CD4-positive, alpha-beta T cell treated with Interleukin-15 for 4 hours (primary cell): ENCODE measurements around the gene CSGALNACT2.

ENCODE experiments used
- DNase-seq: peaks from one replicate; pipeline ENCODE4 v3.0.0-alpha.2; 2020; ENCODE audit warnings: low spot score

CSGALNACT2 gene

DNA sequence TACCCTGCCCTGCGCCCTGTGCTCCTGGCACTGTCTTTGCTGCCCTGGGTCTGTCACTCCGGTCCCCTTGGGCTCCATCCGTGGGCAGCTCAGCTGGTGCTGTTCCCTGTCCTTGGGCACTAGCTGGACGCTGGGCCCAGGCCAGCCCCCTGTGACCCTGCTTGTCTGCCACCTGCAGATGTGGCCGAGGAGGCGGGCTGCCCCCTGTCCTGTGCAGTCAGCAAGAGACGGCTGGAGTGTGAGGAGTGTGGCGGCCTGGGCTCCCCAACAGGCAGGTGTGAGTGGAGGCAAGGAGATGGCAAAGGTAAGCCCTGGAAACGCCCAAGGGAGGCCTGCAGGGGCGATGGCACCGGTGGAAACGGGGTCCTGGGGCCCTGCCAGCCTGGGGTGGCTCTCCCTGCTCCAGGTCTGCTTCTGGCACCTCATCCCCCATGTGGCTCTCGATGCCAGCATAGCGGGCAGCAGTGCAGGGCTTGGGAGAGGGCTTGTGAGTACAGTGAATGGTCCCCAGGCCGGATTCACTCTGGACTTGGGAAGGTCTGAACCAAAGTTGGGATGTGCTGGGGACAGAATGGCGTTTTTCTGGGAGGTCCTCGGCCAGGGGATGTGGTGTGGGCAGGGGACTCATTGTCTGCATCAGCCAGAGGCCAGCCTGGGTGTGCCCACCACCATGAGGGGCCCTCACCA lies 26.2 kb upstream of the CSGALNACT2 start:
- DNase-seq = no peak

DNA sequence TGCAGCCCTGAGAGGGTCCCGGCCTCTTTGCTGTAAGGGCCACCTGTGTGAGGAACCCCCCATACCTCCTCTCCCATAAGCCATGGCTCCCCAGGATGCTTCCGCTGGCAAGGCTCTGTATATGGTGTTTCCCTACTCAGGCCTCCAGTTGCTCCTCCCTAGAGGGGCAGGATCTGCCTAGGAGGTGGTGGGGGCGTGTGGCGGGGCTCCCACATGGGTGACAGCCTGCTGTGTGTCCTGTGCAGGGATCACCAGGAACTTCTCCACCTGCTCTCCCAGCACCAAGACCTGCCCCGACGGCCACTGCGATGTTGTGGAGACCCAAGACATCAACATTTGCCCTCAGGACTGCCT lies 25.7 kb upstream of the CSGALNACT2 start:
- DNase-seq = no peak

DNA sequence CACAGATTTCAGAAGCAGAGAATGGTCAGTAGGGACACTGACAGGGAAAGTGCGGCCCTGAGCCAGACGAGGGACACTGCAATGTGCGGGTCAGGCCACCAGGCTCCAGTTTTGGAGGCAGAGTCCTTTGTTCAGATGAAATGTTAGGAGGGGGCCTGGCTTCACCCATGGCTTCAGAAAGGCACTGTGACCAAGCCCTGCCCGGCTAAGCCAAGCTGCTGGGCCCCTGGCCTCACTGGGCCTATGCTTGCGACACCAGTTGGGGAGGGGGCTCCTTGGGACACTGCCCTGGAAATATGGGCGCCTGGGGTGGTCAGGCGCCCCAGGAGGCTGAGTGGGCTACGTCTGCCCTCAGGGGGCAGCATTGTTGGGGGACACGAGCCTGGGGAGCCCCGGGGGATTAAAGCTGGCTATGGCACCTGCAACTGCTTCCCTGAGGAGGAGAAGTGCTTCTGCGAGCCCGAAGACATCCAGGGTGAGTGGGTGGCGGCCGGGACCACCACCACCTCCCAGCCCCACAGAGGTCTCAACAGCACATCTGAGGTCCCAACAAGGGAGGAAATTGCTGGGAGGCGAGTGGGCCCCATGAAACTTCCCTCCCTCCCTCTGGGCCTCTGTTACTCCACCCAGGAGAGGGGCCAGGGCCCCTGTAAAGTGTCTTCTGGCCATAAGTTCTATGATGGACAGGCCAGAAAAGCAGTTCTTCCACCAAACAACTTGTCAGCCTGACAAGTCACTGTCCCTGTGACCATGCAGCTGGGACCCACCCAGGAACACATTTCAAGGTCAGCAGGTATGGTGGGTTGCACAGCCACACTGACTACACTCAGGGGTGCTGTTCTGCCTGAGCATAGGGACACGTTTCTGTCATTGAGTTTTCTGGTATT lies 24.8 kb upstream of the CSGALNACT2 start:
- no peak for DNase-seq

DNA sequence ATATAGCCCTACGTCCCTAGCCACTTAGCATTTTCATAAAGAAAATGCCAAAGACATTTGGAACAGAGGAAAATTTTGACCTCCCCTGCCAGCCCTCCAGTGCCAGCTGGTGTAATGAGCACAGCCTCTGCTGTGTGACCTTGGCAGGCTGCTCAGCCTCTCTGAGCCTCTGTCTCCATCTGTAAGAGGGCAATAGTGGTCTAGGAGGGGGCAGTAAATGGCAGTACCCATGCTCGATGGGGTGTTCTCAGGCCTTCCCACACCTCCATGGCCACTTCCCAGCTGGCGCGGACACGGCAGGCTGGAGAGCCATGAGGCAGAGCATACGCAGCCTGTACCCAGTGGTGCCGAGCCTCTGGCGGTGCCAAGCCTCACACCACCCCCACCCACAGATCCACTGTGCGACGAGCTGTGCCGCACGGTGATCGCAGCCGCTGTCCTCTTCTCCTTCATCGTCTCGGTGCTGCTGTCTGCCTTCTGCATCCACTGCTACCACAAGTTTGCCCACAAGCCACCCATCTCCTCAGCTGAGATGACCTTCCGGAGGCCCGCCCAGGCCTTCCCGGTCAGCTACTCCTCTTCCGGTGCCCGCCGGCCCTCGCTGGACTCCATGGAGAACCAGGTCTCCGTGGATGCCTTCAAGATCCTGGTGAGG lies 24.0 kb upstream of the CSGALNACT2 start:
- no peak for DNase-seq

DNA sequence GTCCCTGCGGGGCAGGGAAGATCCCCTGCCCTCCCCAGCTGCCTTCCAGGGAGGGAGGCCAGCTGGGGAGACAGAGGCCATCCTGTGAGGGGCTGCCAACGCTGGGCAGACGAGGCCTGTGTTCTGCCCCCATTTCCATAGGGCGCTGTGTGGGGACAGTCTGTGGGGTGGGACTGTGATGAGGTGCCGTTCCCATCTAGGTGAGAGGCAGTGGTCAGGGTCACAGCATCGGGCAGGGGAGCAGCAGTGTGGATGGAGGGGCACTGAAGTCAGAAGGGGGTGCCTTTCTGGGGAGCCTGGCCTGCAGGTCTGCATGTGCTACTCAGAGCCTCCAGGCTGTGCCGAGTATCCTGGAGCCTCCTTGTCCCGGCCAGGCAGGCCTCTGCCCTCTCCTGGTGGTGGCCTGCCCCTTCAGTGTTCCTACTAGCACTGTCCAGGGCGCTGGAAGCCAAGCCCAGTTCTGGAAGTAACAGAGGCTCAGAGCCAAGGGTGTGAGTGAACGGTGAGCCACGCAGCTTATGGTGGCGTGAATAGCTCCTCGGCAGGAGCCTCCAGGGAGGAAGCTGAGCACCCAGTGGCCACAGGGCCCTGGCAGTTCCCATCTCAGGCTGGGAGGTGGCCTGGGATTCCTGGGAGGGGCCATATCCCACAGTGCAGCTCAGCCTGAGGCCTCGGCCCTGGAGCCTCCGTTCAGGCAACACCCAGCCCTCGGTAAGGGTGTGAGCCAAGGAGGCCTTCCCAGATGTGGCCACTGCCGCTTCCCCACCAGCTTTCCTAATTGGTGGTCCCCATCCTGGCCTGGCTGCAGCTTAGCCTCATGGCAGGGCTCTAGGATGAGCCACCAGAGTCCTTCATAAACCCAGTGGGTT lies 23.3 kb upstream of the CSGALNACT2 start:
- no peak for DNase-seq

DNA sequence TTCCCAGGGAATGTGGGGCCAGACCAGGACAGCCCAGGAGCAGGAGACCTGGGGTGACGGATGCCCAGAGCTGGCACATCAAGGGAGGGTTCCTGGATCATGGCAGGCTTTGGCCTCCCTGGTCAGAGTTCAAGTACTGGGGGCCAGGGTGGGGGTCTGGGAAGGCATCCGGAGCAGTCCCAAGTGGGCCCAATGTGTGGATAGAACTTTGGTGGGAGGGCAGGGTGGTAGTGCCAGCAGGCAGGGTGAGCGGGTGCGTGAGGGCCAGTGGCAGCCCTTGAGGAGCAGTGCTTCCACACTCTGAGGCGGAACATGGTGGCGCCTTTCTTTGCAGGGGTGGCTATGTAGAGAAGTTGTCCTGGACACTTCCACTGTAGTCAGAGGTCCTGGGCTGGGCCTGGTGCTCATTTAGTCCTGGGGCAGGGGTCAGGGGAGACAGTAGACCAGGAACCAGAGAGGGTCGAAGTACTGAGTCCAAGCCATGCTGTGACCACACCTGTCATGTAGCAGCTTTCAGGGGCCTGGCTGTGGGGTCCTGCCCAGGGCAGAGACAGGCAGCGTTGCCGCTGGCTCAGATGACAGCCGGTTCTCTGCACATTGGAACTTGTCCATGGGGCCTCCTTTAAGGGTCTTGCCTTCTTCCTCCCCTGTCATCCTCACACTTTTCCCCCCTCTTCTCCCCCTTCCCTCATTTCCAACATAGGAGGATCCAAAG lies 22.2 kb upstream of the CSGALNACT2 start:
- no peak for DNase-seq

DNA sequence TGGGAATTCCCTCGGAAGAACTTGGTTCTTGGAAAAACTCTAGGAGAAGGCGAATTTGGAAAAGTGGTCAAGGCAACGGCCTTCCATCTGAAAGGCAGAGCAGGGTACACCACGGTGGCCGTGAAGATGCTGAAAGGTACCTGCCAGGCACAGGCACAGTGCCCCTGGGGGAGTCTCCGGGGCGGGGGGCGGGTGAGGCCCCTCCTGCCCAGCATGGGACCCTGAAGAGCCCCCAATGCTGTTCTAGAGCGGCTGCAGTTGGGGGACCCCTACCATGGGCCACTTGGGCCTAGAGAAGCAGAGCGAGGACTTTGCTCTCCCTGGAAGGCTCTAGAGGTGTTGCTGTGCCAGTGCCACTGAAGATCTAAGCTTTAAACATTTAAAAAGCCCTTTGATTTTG lies 21.6 kb upstream of the CSGALNACT2 start:
- DNase-seq = no peak

DNA sequence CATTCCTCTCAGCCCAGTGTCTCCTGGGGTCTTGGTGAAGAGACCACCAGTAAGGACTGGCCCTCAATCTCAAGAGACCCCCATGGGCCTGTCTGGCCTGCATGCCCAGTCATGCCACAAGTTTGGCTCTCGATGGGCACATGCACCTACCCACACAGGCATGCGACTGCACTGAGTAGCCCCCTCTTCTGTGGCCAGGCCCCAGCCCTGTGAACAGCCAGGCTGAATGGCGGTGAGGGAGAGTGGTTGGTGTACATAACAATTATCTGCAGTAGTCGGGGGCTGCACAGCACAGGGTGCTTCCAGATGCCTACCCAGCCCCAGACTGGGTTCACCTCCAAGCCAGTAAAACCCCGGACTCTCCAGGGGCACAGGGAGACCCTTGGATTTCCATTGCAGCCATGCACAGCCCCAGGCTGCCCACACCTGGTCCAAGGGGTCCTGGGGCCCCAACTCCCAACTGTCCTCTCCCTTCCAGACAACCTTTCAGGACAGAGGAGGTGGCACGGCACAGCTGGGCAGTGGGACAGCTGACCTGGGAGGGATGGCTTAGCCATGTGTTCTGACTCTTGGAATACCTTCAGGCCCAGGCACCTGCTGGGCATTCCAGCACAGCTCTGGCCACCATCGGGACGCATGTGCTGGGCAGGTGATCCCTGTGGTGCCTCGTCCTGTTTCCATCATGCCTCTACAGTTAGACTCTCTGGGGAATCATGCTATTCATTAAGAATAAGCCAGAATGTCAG lies 21.0 kb upstream of the CSGALNACT2 start:
- DNase-seq = no peak

DNA sequence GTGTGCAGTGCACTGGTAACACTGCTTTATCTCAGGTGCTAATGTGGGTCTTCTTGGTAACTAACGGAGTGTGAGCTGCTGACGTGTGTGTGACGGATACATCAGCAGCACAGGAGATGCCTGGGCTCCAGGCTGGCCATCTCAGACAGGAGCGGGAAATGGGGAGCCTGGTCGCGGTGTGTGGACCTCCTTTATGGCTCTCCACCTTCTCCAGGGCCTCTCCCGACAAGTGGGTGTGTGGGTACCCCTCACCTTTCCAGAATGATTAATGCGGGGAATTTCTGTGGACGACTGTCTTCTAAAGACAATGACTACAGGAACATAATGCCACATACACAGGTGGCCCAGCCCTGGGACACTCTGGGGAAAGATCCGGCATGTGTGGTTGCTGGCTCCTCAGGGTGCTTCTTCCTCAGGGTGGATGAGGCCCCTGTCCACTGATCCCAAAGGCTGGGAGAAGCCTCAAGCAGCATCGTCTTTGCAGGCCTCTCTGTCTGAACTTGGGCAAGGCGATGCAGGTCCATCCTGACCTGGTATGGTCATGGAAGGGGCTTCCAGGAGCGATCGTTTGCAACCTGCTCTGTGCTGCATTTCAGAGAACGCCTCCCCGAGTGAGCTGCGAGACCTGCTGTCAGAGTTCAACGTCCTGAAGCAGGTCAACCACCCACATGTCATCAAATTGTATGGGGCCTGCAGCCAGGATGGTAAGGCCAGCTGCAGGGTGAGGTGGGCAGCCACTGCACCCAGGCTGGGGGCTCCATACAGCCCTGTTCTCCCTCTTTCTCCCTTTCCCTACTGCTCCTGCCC lies 20.3 kb upstream of the CSGALNACT2 start:
- no peak for DNase-seq

DNA sequence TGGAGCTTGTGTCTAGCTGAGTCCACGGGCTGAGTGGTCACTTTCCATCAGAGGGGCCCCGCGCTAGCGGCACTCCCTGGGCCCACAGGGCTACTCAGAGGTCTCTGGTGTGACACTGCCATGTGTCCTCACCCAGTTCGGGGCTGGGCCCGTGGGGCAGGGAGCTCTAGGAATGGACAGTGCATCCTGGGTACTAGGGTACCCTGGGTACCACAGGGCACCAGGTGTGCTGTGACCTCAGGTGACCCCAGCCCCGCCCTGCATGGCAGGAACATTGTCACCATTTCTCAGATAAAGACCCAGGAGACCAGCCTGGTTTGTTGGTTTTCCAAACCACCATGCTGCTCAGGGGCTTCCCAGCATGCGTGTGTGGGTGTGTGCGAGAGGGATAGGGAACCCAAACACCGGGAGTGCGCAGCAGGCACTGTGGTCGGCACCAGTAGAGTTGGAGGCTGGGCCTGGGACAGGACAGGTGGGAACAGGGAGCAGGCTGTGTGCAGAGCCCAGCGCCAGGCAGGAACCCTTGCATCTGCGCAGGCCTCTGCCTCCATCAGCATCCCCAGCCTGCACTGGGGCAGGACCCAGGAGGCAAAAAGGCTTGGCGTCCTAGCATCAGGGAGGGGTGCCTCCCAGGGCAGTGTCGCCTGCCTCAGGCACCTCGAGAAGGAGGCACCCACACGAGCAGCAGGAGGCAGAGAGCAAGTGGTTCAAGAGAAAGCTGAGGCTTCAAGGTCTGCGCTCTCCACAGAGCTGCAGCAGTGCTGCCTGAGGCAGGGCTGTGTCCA lies 19.4 kb upstream of the CSGALNACT2 start:
- DNase-seq = no peak

DNA sequence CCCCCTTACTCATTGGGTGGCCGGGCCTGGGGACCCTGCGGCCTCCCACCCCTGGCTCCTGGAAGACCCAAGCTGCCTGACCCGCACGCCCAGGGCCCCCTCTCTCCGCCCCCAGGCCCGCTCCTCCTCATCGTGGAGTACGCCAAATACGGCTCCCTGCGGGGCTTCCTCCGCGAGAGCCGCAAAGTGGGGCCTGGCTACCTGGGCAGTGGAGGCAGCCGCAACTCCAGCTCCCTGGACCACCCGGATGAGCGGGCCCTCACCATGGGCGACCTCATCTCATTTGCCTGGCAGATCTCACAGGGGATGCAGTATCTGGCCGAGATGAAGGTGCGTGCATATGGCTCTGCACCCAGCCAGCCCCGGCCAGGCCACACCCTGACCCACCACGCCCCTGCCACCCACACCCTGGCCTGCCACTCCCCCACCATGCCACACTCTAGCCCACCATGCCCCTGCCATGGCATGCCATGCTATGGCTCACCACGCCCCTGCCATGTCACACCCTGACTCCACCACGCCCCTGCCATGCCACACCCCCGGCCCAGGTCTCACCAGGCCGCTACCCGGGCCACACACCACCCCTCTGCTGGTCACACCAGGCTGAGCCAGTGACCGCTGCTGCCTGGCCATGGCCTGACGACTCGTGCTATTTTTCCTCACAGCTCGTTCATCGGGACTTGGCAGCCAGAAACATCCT lies 18.7 kb upstream of the CSGALNACT2 start:
- no peak for DNase-seq

DNA sequence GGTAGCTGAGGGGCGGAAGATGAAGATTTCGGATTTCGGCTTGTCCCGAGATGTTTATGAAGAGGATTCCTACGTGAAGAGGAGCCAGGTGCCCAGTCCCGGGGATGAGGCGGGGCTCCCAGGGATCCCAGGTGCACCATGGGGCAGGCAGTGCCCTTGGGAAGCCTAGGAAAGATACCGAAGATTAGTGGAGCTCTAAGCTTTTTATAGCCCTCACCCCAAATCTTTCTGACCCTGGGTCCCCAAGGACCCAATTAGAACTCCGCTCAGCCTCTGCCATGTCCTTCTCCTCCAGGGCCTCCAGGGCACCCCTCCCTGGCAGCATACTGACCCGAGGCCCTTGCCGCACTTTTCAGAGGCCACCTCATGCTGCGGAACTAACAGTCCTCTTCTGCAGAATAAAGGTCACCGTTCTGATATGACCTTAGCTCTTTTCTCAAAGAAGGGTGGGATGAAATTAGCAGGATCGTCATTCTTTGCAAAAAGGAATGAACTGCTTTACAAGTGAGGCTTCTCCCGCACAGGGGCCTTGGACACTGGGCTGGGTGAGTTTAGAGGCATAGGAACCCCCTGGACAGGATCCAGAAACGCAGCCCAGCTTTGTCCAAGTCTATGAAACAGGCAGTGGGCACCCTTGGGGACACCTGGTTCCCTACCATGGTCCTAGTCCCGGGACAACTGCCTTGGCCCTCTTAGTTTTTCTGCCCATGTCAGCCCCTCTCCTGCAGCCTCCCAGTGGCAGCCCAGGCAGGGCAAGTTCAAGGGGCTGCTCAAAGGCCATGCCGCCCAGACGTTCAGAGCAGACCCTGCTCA lies 17.9 kb upstream of the CSGALNACT2 start:
- no peak for DNase-seq

DNA sequence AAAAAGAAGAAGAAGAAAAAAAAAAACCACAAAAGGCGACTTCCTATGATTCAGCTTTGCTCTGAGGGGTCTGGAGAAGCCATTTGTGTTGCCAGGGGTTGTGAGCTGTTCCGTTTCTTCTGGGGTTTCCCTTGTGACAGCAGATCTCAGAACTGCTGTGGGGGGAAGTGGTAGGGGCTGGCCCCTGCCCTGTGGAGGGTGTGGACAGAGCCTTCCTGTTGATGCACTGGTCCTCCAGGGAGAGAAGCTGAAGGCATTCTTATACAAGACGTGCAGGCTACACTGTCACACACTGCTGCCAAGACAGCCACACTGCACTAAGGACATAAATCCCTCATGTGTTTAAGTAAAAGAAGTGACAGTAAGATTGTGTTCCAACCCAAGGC lies 17.3 kb upstream of the CSGALNACT2 start:
- peak; percentile 69 for DNase-seq

DNA sequence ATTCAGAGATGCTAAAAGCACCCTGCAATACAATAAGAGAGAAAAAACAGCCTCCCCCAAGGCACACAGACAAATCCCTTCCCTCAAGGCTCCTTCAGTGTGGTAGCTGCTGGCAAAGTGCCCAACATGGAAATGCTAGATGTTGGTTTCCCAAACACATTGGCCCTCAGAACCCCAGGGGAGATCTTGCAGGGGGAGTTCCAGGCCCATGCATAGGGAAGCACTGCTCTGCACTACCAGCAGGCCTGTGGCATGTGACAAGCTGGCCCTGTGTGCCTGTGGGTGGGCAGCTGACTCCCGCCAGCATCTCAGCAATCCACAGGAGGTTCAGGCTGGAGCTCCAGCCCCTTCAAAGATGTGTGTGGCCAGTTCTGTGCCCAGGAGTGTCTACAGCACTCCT lies 16.8 kb upstream of the CSGALNACT2 start:
- DNase-seq = no peak

DNA sequence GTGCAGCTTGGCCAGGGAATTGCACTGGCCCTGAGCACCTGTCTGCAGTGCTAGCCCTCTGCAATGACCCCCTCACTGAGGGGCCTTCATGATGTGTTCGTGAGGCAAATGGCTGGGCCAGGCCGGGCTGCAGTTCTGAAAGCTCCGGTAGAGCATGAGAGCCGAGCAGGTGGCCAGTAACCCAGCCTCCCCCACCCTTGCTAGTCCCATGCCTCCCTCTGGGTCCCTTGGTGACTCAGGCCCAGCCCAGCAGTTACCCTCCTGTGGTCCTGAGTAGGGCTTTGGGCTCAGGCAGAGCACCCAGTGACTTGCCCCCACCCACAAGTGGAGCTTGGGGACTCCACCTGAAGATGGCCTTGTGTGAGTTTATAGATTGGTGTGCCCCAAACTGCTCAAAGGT lies 16.1 kb upstream of the CSGALNACT2 start:
- no peak for DNase-seq

DNA sequence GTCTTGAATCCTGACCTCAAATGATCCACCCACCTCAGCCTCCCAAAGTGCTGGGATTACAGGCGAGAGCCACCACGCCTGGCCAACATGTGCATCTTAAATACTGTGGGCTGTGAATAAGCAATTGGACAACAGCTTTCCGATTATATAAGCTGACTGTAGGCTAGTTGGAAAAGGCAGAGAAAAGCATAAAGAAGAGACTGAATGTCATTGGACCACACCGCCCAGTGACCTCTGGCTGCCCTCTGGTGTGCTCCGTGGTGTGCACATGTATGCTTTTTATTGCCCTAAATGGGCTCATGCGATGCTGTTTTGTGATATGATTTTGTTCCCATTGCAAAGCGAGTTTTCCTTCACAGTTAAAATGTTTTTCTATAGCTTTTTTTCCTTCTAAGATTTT lies 15.4 kb upstream of the CSGALNACT2 start:
- no peak for DNase-seq

DNA sequence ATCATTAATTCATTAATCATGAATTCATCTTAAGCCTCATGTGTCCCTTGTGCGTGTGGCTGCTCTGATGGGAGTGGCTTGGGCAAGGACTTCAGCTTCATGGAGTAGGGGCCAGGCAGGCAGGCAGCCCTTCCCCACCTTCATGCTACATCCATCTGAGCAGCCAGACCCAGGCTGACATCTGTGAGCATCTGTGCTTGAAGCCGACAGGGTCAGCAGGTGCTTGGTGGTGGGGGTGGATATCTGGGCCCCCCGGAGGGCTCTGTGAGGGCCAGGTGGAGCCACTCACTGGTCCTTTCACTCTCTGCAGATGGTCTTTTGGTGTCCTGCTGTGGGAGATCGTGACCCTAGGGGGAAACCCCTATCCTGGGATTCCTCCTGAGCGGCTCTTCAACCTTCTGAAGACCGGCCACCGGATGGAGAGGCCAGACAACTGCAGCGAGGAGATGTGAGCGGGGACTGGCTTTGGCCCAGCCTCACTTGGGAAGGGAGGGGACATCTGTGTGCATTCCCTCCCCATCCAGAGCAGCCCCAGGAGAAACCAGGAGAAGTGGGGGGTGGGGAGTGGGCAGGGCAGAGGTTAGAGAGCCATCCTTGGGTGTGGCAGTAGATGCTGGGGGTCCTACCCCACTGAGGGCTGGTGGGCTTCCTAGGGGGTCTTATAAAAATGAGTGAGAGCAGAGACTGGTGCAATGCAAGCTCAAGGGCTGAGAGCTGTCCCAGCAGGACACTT lies 14.7 kb upstream of the CSGALNACT2 start:
- no peak for DNase-seq
